ENCODE results near the gene ATXN7L1.

DNA sequence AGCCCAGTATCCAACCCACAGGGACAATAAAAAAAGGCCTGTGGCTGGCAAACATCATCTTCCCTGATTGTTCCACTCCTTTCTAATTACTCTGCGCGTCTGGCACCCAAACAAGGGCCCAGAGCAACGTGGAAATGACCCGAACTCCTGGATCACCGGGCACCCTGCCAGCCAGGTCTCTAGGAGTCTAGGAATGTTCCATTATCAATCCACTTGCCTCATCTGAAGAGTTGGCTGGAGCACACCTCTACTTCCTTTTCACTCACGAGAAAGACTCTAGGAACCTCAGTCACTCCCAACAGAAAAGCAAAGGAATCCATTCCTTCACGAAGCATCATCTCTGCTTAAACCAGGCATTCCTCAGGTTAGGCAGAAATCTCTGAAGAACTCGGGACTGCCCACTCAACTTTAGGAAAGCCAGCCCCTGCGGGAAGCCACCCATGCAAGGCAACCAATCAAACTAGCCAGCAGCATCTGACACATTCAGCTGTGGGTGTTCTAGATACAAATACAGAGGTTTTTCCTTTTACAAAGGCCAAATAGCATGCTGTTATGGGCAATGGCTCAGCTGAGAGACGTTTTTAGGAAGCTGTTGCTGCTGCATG, 37.7 kb downstream of the ATXN7L1 start:
- TF ChIP-seq CTCF (IDR thresholded peaks at IDR 0.05) = no peak
- no peak for TF ChIP-seq POLR2AphosphoS5 (IDR thresholded peaks at IDR 0.05)
- no peak for TF ChIP-seq POLR2A (IDR thresholded peaks at IDR 0.05)
